HG03066 (cell line): ENCODE results near the gene VEGFC.
A peak's percentile ranks its signal among the peaks of the same experiment; 100 is the strongest.

Source experiments
- ATAC-seq: cut with Tn5 transposase; IDR thresholded peaks from one replicate; pipeline ENCODE4 v1.9.1; 2021; ENCODE audit warnings: low read depth; ENCODE audit not compliant: unreplicated experiment

VEGFC gene

DNA sequence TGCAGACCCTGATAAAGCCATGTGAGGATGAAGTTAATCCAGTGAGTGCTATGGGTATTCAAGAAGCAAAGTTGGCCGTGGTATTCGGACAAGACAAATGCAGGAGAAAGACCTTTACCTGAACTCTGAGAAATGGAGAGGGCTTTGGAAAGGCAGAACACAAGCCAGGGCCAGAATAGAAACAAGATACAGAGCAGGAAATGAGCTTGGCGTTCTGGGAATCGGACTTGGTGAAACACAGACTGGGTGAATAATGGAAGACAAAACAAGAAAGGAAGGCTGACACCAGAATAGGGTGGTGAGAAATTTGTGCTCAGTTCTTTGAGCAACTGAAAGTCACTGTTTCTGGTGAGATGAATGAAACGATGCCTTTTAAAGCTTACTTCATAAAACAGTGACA is 83.3 kb downstream of the VEGFC start:
- no peak for ATAC-seq

DNA sequence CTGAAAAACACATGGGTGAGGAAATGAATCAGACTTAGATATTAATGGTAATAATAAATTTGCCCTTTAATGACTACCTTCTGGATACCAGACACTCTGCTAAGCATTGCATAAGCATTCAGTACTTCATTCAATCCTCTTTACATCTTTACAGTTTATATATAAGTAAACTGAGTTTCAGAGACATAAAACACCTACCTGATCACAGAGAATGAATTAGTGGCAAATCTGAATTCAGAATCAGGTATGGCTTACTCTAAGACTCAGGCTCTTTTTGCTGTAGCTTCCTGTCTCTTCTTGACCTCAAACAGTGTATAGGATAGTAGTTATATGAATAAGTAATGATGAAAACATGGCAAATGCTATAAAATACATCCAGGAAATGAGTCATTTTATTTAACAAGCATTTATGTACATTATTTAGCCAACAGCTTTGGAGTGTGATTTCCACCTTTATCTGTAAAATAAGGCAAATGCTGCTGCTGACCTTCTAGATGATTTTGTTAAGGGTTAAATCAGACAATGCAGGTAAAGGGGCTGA is 83.9 kb downstream of the VEGFC start:
- no peak for ATAC-seq

DNA sequence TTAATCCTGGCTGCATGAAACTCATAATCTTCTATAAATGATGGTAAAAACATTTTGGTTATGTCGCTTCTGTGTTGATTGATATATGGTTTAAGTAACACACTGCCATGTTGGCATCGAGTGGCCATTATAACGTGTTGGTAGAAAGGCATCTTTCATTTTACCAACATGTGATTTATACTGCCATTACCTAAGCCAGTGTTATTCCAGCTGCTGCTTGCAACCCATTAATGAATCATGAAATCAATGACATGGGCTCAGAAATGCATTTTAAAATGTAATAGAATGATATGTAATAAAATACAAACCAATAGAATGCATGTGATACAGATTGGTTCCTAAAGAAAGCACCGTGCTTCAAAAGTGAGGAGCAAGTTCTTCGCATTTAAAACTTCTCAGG is 102.0 kb downstream of the VEGFC start:
- no peak for ATAC-seq

DNA sequence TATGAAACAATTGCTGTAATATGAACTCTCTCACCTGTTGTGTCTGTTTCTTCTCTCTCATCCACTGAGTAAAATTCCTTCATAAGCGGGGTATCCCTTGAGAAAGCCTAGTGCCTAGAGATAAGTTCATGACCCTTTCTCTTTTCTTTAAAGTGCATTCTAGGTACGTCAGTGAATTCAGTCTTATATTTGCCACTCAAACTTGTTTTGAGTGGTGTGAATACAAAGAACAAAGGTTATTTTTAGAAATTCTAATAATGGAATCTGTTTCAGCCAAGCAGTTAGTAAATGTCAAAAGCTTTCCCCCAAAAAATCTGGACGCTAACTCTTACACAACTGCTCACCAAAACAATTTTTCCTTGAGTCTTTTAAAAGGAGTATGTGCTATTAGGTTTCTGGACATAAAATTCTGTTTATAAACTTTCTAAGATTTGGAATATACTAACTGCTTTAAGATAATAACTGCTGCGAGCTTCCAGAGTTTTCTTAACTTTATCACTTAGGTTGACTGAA is 112.0 kb downstream of the VEGFC start:
- ATAC-seq = no peak

DNA sequence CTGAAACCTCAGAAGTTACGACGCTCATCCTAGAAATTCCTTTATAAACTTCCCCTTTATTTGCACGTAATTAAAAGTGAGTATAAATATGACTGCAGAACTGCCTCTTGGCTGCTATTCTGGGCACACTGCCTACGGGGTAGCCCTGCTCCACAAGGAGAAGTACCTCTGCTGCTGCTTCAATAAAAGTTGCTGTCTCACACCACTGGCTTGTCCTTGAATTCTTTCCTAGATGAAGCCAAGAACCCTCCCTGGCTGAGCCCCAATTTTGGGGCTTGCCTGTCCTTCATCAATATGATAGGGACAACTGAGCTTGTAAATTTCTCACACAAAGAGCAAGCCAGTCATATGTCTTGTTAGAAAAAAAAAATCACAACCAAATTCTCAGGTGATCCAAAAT is 115.8 kb downstream of the VEGFC start:
- ATAC-seq = no peak

DNA sequence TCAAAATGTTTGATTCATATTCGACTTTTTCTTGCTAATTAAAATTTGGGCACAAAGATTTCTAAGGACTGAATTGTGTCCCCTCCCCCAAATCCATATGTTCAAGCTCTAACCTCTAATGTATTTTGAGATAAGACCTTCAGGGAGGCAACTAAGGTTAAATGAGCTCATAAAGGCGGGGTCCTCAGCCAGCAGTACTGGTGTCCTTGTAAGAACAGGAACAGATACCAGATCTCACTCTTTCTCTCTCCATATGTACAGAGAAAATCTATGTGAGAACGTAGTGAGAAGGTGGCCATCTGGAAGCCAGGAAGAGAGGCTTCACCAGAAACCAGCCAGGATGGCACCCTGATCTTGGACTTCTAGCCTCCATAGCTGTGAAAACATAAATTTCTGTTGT is 116.9 kb downstream of the VEGFC start:
- ATAC-seq = no peak

DNA sequence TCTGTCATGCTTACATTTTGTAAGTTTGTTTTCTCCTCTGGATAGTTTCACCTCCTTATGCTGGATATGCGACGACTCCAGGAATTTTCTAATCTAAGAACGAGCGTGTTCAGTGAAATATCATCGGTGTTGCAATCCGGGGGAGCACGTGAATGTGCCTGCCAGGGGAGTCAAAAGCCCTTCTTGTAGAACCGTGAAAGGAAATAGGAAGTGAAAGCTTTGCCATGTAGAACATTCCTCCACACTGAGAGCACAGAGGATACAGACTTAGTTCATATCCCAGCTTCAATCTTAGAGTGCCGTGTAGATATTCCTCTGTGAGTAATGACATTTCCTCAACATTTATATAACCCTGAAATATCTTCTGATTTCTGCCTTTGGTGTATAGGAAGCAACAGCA is 121.2 kb downstream of the VEGFC start:
- ATAC-seq = no peak

DNA sequence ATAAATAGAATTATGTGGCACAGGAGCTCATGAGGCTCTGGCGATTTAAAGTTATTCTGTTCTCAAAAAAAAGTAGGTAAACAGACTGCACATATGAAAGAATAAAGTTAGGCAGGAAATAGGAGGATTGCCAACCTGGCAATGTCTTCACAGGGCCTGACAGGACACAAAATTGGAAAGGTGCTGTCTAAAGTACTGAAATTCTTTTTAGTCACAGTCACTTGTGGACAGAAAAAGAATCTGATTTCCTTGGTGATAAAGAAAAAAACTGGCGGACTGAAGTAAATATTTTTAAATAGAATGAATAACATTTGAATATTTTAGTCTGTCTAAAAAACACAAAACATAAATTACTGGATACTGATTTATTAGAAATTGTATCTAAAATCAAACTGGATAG is 124.4 kb downstream of the VEGFC start:
- no peak for ATAC-seq

DNA sequence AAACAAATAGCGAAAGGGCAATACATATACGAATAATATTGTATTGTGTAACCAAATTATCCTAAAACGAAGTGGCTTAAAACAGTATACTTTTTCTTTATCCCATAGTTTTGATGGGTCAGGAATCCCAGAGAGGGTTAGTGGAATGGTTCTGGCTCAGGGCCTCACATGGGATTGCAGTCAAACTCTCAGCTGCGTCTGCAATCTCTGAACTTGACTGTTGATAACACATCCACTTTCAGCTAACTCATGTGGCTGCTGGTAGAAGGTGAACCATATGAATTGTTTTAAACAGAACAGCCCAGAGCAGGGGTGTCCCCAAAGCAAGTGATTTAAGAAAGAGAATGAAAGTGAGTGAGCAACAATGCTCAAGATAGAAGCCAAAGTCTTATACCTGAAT is 127.8 kb downstream of the VEGFC start:
- no peak for ATAC-seq

DNA sequence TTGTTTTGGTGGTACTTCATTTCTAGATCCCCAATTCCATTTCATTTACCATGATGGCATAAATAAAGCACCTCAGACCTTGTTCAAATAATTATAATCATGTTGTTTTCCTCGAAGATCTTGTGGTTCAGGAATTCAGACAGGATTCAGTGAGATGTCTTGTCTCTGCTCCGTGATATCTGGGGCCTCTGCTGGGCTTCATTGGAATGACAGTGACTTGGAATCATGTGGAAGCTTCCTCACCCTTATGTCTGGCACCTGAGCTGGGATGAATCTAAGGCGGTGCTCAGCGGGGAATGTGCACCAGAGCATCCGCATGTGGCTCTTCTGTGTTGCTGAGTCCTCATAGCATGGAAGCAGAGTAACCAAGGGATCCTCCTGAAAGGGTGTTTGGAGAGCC is 132.2 kb downstream of the VEGFC start:
- ATAC-seq = no peak

DNA sequence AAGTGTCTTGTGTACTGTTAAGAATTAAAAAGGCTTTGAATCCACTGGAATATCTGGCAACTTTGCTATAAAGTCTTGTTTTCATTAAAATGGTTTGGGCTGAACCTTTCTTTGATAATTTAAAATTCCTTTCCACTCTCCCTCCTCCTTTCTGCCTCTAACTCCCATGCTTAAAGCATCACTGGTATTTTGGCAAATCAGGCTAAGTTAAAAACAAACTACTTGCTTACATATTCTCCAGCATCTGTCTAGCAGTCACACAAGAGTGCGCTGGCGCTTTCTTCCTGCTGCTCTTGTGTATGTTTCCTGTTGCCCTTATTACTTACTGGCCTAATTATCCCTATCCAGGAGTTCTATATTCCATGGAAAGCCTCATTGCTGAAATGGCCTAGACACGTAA is 136.6 kb downstream of the VEGFC start:
- ATAC-seq = no peak

DNA sequence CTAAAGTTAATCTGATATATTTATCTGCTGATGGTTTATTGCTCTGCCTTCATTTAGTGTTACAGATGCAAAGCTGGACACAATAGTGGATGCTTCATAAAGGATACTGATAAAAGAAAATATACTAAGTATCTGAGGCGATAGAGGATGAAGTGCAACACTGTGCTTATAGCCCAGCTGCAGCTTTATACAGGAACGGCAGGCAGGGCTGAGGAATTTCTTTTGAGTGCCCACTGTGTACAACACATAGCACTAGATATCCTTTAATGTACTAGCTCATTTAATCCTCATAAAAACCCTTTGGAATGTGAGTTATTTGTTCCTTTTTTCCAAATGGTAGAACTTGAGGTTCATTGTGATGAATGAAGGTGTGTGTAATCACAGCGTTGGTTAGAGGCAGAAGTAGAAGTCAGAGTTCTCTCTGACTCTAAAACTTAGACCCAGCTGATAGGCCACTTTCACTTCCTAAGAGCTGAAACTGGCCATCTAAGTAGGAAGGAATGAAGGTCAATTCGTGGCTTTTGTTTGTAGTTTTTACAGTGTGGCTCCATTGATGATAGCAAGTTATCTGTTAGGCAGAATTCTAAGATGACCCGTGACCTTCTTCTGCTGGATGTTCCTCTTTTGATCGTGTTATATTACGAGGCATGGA is 138.0 kb downstream of the VEGFC start:
- no peak for ATAC-seq

DNA sequence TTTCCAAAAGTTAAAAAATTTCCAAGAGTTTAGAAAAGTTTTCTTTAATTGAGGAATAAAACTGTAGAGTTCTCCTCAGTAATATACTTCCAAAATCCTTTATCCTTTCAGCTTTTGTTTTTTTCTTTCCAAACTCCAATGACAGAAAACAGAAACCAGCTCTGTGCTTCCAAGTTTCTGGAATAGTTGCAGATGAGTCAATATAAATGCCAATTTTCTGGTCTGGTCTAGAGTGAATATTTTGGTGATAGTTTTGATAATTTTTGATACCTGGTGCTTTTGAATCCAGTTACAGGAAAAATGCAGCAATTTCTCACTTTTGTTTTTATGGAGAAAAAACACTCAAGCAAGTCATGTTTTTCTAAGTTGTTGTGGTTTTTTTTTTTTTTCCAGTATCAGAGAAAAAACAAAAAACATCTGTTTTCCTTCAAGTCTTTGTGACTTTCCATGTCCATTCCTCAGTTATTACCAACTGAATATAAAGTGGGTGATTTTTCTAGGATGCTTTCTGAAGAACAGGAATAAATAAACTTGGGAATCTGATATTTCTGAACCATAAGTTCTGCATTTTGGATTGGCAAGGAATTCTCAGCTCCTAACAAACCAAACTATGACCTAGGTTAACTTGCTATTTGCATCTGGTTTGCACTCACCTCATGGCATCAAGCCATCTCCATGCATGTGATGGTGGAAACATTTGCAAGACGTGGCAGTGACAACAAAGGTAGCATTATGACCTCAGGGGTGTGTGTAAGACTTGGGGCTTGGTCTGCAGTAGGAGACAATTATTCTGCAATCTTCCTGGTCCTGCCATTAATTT is 139.1 kb downstream of the VEGFC start:
- no peak for ATAC-seq

DNA sequence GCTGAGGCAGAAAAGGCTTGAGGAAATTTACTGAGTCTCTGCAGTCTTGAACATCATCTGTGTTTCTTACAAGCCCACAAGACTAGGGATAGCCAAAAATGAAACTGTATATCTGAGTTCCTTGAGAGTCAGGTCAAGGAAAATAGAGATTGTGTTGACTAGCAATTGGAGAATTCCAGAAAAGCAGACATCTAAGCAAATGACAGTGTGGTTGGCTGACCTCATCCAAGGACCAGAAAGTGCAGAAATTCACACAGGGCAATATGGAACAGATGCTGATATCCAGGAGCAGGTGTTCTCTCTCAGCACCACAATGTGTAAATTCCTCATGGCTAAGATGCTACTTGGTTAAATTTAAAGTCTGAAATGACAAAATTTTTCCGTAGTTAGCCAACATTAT is 146.4 kb downstream of the VEGFC start:
- no peak for ATAC-seq

DNA sequence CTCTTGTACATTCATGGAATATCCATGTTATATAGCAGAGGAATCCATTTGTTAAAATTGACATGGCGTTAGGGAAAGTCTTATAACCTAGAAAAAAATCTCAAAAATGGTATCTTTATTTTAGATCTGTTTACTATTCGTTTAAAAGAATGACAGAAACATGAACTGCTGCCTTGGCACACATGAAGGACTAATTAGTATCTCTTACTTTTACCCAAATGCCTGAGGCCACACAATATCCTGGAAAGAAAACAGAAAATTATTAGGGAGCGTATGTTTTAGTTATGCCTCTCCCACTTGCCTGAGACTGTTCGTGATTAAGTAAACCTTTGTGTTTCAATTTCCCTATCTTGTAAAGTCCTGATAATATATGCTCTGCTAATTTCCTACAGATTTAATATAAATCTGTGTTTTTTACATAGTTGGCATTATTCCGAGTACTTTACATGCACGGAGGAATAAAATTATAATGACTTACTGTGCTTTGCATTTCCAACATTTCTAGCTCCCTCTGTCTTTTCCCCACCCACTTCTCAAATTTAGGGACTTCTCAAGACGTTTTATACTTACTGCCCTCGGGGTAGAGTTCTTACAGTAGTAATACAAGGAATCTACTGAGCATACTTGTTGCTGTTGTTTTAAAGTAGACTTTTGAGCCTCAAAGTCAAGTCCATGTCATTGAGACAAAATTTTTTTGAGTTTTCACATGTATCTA is 147.3 kb downstream of the VEGFC start:
- no peak for ATAC-seq

DNA sequence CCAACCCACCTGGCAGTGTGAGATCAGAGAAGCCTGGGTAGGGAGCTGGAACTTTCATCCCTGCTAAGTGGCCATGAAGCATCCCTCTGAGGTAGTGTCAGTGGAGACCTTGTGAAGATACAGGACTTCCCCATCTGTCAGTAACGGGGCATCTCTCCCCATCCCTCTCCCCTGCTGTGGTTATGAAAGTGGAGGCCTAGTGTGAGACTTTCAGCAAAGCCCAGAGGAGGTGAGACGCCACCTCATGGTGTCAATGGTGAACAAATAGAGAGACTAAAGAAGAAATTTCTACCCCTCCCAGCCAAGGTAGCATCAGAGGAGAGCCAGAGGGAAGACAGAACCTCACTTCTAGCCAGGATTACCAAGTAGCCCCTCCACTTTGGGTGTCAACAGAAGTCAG is 150.2 kb downstream of the VEGFC start:
- ATAC-seq = peak; percentile 68

DNA sequence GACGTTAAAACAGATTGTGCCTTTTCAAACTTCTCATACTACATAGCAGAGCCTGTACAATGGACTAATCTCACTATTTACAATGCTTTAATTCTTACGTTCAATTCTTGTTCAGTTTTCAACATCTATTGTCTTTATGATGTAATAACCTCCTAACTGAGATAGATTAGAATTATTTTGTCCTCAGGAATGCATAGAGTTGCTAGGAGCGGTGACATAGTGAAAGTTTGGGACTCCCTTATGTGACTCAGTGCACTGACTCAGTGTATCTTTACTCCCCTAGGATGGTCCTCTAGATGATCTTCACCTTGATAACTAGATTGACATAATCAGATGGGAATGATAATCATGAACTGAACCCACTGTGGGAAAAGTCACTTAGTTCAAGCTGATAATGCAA is 151.5 kb downstream of the VEGFC start:
- no peak for ATAC-seq

DNA sequence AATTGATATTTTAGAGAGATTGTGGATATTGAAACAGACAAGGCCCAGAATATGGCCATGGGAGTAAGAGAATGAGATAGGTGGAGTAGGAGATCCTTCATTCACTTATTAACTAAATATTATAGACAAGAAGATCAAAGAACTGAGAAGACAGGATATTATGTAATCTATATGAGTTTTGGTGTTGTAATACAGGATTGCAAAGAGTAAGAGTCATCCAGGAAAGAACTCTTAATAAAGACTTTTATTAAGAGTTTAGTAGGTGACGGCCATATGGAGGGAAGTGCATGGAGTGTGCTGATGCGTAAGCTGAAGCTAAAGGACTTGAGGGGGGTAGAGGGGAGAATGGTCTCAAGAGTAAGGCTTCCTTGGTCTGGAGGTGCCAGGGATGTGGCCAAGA is 153.7 kb downstream of the VEGFC start:
- ATAC-seq = no peak

DNA sequence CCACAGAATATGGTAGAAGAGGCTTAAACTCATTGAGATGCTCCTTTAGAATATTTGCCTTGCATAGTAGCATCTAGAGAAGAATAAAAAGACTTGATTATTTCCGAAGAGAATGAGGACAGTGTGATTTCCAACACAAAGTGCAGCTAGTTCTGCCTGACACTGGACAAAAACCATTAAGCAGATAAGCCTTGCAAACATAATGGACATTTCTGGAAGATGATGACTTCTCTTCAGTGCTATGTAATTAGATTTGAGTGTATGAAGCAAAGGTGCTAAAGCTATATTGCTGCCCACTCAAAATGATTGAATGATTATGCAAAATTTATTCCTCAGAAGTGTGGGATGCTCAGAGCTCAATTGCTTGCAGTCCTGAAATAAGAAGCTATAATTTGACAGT is 156.4 kb downstream of the VEGFC start:
- ATAC-seq = no peak

DNA sequence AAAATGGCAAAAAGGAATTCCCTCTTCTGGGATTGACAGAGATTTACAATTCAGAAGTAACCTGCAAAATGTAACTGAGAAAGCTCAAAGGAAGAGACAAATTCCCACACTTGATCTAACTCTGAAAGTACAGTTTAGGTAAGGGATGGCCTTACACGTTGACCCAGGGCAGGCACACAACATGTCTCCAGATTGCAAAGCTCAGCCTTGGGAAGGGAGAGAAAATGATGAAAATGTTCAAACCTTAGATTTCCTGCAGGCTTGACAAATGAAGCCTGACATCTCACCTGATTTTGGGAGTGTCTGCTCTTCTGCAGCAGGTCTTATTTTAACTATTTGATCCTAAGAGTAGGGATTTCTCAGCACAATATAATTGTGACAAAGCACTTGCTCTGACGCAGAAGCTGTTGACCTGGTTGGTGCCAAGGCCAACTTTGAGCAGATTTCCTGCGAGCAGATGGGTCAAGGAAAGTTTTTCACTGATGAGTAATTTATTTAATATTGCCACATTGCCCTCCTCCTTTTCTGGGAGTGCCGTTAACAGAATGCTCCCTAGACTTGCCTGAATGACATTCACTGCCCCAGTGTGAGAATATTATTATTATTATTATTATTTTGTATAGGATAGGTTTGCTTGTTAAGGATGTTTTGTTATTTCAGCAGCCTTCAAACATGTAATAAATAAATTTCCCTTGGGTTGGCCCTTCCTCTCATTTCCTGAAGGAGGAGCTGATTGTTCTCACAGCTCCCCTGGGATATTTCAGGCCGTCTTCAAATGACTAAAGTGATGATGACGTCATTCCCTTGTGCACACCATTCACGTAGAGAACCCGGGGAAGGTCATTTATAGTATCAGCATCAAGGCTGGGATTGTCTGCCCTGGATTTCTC is 157.1 kb downstream of the VEGFC start:
- no peak for ATAC-seq
